ENCODE data around the gene MLEC. TPM values are rescaled to one million over a fixed set of nuclear protein-coding genes. Genes with fewer than 3 reads are reported as not detected.
A peak's percentile ranks its signal among the peaks of the same experiment; 100 is the strongest.

Gene MLEC
- total and polyA plus RNA-seq, 9 of the 15 experiments (the other 6 are each of a cell fraction or from before 2014, with no cell fraction given): 18.5 to 108 (median 57.8) TPM

DNA sequence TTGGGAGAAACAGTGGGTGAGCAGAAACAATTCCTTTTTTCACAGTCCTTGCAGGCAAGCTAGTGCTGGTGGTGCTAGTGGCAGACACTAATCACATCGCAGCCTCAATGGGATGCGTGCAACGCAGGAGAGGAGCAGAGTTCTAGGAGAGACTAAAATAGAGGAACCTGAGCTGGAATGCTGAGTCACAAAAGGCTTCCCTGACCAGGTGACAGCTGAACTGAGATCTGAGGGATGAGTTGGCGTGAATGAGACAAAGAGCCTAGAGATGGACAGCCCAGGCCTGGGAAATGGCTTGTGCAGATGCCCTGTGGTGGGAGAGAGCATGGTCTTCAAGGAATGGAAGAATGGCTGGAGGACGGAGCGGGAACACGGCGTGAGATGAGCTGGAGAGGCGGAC, 64.4 kb downstream of the MLEC start (continued):
- TF ChIP-seq RBBP5 (IDR thresholded peaks at IDR 0.05; ENCODE audit: borderline replicate concordance, insufficient read depth, low read length, poor library complexity, severe bottlenecking) (no peak), NUFIP1 (IDR thresholded peaks at IDR 0.05; ENCODE audit: partially characterized antibody) (no peak), BACH1 (tag; IDR thresholded peaks at IDR 0.05) (peak; percentile 74; the same call in 1 of the 2 replicates), SMAD4 (CRISPR knock-in tag; conservative IDR thresholded peaks at IDR 0.05) (no peak), TAF7 (tag; IDR thresholded peaks at IDR 0.05) (no peak), GABPA (tag; conservative IDR thresholded peaks at IDR 0.05; ENCODE audit: low read depth) (no peak), HMG20A (CRISPR knock-in tag; conservative IDR thresholded peaks at IDR 0.05) (no peak), CC2D1A (IDR thresholded peaks at IDR 0.05) (no peak)
- TF ChIP-seq, protein P1, sequence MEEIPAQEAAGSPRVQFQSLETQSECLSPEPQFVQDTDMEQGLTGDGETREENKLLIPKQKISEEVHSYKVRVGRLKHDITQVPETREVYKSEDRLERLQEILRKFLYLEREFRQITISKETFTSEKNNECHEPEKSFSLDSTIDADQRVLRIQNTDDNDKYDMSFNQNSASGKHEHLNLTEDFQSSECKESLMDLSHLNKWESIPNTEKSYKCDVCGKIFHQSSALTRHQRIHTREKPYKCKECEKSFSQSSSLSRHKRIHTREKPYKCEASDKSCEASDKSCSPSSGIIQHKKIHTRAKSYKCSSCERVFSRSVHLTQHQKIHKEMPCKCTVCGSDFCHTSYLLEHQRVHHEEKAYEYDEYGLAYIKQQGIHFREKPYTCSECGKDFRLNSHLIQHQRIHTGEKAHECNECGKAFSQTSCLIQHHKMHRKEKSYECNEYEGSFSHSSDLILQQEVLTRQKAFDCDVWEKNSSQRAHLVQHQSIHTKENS (CRISPR knock-in tag; IDR thresholded peaks at IDR 0.05): no peak
- TF ChIP-seq, protein P2, sequence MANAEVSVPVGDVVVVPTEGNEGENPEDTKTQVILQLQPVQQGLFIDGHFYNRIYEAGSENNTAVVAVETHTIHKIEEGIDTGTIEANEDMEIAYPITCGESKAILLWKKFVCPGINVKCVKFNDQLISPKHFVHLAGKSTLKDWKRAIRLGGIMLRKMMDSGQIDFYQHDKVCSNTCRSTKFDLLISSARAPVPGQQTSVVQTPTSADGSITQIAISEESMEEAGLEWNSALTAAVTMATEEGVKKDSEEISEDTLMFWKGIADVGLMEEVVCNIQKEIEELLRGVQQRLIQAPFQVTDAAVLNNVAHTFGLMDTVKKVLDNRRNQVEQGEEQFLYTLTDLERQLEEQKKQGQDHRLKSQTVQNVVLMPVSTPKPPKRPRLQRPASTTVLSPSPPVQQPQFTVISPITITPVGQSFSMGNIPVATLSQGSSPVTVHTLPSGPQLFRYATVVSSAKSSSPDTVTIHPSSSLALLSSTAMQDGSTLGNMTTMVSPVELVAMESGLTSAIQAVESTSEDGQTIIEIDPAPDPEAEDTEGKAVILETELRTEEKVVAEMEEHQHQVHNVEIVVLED (CRISPR knock-in tag; IDR thresholded peaks at IDR 0.05): no peak

Other genes starting within 250 kb of the MLEC start
Only the 7 nearest of the 12 such genes appear.
- 303 and 473 TPM in 2 replicates for gene DYNLL1, start 191.0 kb upstream of the MLEC start, total RNA-seq (2014; rRNA removed)
- gene DYNLL1, start 191.0 kb upstream of the MLEC start, total RNA-seq (2014; rRNA removed; fragmentation: Illumina TruSeq; extraction: Trizol): 430 and 468 TPM in 2 replicates
- 587 and 631 TPM in 2 replicates for gene DYNLL1, start 191.0 kb upstream of the MLEC start, total RNA-seq (2015; rRNA removed; fragmentation: Illumina TruSeq; extraction: Trizol)
- 364 and 386 TPM in 2 replicates for gene DYNLL1, start 191.0 kb upstream of the MLEC start, total RNA-seq (2021)
- 439 and 456 TPM in 2 replicates for gene DYNLL1, start 191.0 kb upstream of the MLEC start, polyA plus RNA-seq (2011; rRNA removed)
- 531 and 637 TPM in 2 replicates for gene DYNLL1, start 191.0 kb upstream of the MLEC start, polyA plus RNA-seq (2014; fragmentation: Illumina TruSeq; extraction: Trizol)
- gene DYNLL1, start 191.0 kb upstream of the MLEC start, polyA plus RNA-seq (2014; fragmentation: Nextera tagmentation; extraction: Ambion mirVana): 1,000 to 10,000 TPM in 1 of 2 experiments, 100 to 1,000 TPM in 1; 921 to 1,112 TPM
- 397 and 529 TPM in 2 replicates for gene DYNLL1, start 191.0 kb upstream of the MLEC start, polyA plus RNA-seq (2014; rRNA removed)
- 31.5 and 59.7 TPM in 2 replicates for gene COQ5, start 158.0 kb upstream of the MLEC start, total RNA-seq (2014; rRNA removed)
- gene COQ5, start 158.0 kb upstream of the MLEC start, total RNA-seq (2014; rRNA removed; fragmentation: Illumina TruSeq; extraction: Trizol): 33.3 and 35.3 TPM in 2 replicates
- 25.4 and 26.5 TPM in 2 replicates for gene COQ5, start 158.0 kb upstream of the MLEC start, total RNA-seq (2015; rRNA removed; fragmentation: Illumina TruSeq; extraction: Trizol)
- gene COQ5, start 158.0 kb upstream of the MLEC start, total RNA-seq (2021): 25.2 and 25.3 TPM in 2 replicates
- 56.4 and 59.7 TPM in 2 replicates for gene COQ5, start 158.0 kb upstream of the MLEC start, polyA plus RNA-seq (2011; rRNA removed)
- 29.0 and 30.4 TPM in 2 replicates for gene COQ5, start 158.0 kb upstream of the MLEC start, polyA plus RNA-seq (2014; fragmentation: Illumina TruSeq; extraction: Trizol)
- 10 to 100 TPM; 19.2 to 26.2 TPM for gene COQ5, start 158.0 kb upstream of the MLEC start, polyA plus RNA-seq (2014; fragmentation: Nextera tagmentation; extraction: Ambion mirVana)
- 30.7 and 31.0 TPM in 2 replicates for gene COQ5, start 158.0 kb upstream of the MLEC start, polyA plus RNA-seq (2014; rRNA removed)
- 46.2 and 52.4 TPM in 2 replicates for gene RNF10, start 152.8 kb upstream of the MLEC start, total RNA-seq (2014; rRNA removed)
- gene RNF10, start 152.8 kb upstream of the MLEC start, total RNA-seq (2014; rRNA removed; fragmentation: Illumina TruSeq; extraction: Trizol): 80.2 and 98.0 TPM in 2 replicates
- 43.0 and 50.8 TPM in 2 replicates for gene RNF10, start 152.8 kb upstream of the MLEC start, total RNA-seq (2015; rRNA removed; fragmentation: Illumina TruSeq; extraction: Trizol)
- gene RNF10, start 152.8 kb upstream of the MLEC start, total RNA-seq (2021): 136 and 143 TPM in 2 replicates
- 96.4 and 96.7 TPM in 2 replicates for gene RNF10, start 152.8 kb upstream of the MLEC start, polyA plus RNA-seq (2011; rRNA removed)
- gene RNF10, start 152.8 kb upstream of the MLEC start, polyA plus RNA-seq (2014; fragmentation: Illumina TruSeq; extraction: Trizol): 113 and 139 TPM in 2 replicates
- gene RNF10, start 152.8 kb upstream of the MLEC start, polyA plus RNA-seq (2014; fragmentation: Nextera tagmentation; extraction: Ambion mirVana): 10 to 100 TPM; 55.4 to 78.1 TPM
- 72.1 and 80.1 TPM in 2 replicates for gene RNF10, start 152.8 kb upstream of the MLEC start, polyA plus RNA-seq (2014; rRNA removed)
- 69.0 and 73.0 TPM in 2 replicates for gene POP5, start 105.7 kb upstream of the MLEC start, total RNA-seq (2014; rRNA removed)
- 73.8 and 75.5 TPM in 2 replicates for gene POP5, start 105.7 kb upstream of the MLEC start, total RNA-seq (2014; rRNA removed; fragmentation: Illumina TruSeq; extraction: Trizol)
- 64.6 and 66.9 TPM in 2 replicates for gene POP5, start 105.7 kb upstream of the MLEC start, total RNA-seq (2015; rRNA removed; fragmentation: Illumina TruSeq; extraction: Trizol)
- gene POP5, start 105.7 kb upstream of the MLEC start, total RNA-seq (2021): 69.7 and 76.4 TPM in 2 replicates
- gene POP5, start 105.7 kb upstream of the MLEC start, polyA plus RNA-seq (2011; rRNA removed): 99.3 and 113 TPM in 2 replicates
- gene POP5, start 105.7 kb upstream of the MLEC start, polyA plus RNA-seq (2014; fragmentation: Illumina TruSeq; extraction: Trizol): 57.5 and 79.6 TPM in 2 replicates
- gene POP5, start 105.7 kb upstream of the MLEC start, polyA plus RNA-seq (2014; fragmentation: Nextera tagmentation; extraction: Ambion mirVana): 100 to 1,000 TPM; 235 to 253 TPM
- gene POP5, start 105.7 kb upstream of the MLEC start, polyA plus RNA-seq (2014; rRNA removed): 114 and 126 TPM in 2 replicates
- gene CABP1, start 46.5 kb upstream of the MLEC start, total RNA-seq (2014; rRNA removed): not detected in 2 replicates
- gene CABP1, start 46.5 kb upstream of the MLEC start, total RNA-seq (2014; rRNA removed; fragmentation: Illumina TruSeq; extraction: Trizol): not detected in 2 replicates
- not detected in 2 replicates for gene CABP1, start 46.5 kb upstream of the MLEC start, total RNA-seq (2015; rRNA removed; fragmentation: Illumina TruSeq; extraction: Trizol)
- gene CABP1, start 46.5 kb upstream of the MLEC start, total RNA-seq (2021): not detected in 2 replicates
- not detected in 2 replicates for gene CABP1, start 46.5 kb upstream of the MLEC start, polyA plus RNA-seq (2011; rRNA removed)
- gene CABP1, start 46.5 kb upstream of the MLEC start, polyA plus RNA-seq (2014; fragmentation: Illumina TruSeq; extraction: Trizol): not detected in 2 replicates
- gene CABP1, start 46.5 kb upstream of the MLEC start, polyA plus RNA-seq (2014; fragmentation: Nextera tagmentation; extraction: Ambion mirVana): not detected
- not detected in 2 replicates for gene CABP1, start 46.5 kb upstream of the MLEC start, polyA plus RNA-seq (2014; rRNA removed)
- 14.6 and 15.1 TPM in 2 replicates for gene UNC119B, start 23.3 kb downstream of the MLEC start, total RNA-seq (2014; rRNA removed)
- 11.9 and 13.8 TPM in 2 replicates for gene UNC119B, start 23.3 kb downstream of the MLEC start, total RNA-seq (2014; rRNA removed; fragmentation: Illumina TruSeq; extraction: Trizol)
- 9.2 and 9.3 TPM in 2 replicates for gene UNC119B, start 23.3 kb downstream of the MLEC start, total RNA-seq (2015; rRNA removed; fragmentation: Illumina TruSeq; extraction: Trizol)
- 22.2 and 25.0 TPM in 2 replicates for gene UNC119B, start 23.3 kb downstream of the MLEC start, total RNA-seq (2021)
- 26.5 and 34.5 TPM in 2 replicates for gene UNC119B, start 23.3 kb downstream of the MLEC start, polyA plus RNA-seq (2011; rRNA removed)
- 16.5 and 19.5 TPM in 2 replicates for gene UNC119B, start 23.3 kb downstream of the MLEC start, polyA plus RNA-seq (2014; fragmentation: Illumina TruSeq; extraction: Trizol)
- 1 to 10 TPM; 4.0 to 6.5 TPM for gene UNC119B, start 23.3 kb downstream of the MLEC start, polyA plus RNA-seq (2014; fragmentation: Nextera tagmentation; extraction: Ambion mirVana)
- gene UNC119B, start 23.3 kb downstream of the MLEC start, polyA plus RNA-seq (2014; rRNA removed): 20.2 and 21.6 TPM in 2 replicates
- 20.2 and 20.3 TPM in 2 replicates for gene ACADS, start 38.7 kb downstream of the MLEC start, total RNA-seq (2014; rRNA removed)
- gene ACADS, start 38.7 kb downstream of the MLEC start, total RNA-seq (2014; rRNA removed; fragmentation: Illumina TruSeq; extraction: Trizol): 2.1 and 3.1 TPM in 2 replicates
- 8.8 and 9.0 TPM in 2 replicates for gene ACADS, start 38.7 kb downstream of the MLEC start, total RNA-seq (2015; rRNA removed; fragmentation: Illumina TruSeq; extraction: Trizol)
- gene ACADS, start 38.7 kb downstream of the MLEC start, total RNA-seq (2021): 17.2 and 18.5 TPM in 2 replicates
- 13.6 and 14.1 TPM in 2 replicates for gene ACADS, start 38.7 kb downstream of the MLEC start, polyA plus RNA-seq (2011; rRNA removed)
- gene ACADS, start 38.7 kb downstream of the MLEC start, polyA plus RNA-seq (2014; fragmentation: Illumina TruSeq; extraction: Trizol): 3.3 and 8.3 TPM in 2 replicates
- gene ACADS, start 38.7 kb downstream of the MLEC start, polyA plus RNA-seq (2014; fragmentation: Nextera tagmentation; extraction: Ambion mirVana): under 1 TPM; 0.06 to 0.14 TPM
- gene ACADS, start 38.7 kb downstream of the MLEC start, polyA plus RNA-seq (2014; rRNA removed): 18.3 and 20.3 TPM in 2 replicates